T-helper 1 cell treated with Interleukin-12 subunit alpha and Interleukin-12 subunit beta and Interleukin-4 antibody, amounts not matched to agents 30 μg/mL and 1 μg/mL, for 36 hours (primary cell): ENCODE data around the gene PHYKPL.
"Not testable (repeated sequence)": the region's sequence is repeated elsewhere in the genome, so short reads cannot be mapped to it uniquely, and the experiment has no call there.

ENCODE experiments used
- H3K27ac Mint-ChIP-seq: one replicate; pipeline ENCODE4 v1.8.0; 2021; ENCODE audit warnings: mild to moderate bottlenecking, mixed read lengths
- H3K27me3 Mint-ChIP-seq: one replicate; pipeline ENCODE4 v1.8.0; 2021; ENCODE audit warnings: low read depth, mixed read lengths
- H3K36me3 Mint-ChIP-seq: one replicate; pipeline ENCODE4 v1.8.0; 2021; ENCODE audit warnings: low read depth, mixed read lengths
- H3K4me1 Mint-ChIP-seq: one replicate; pipeline ENCODE4 v1.8.0; 2021; ENCODE audit warnings: low read depth, mixed read lengths
- H3K4me3 Mint-ChIP-seq: one replicate; pipeline ENCODE4 v1.8.0; 2021; ENCODE audit warnings: mild to moderate bottlenecking, moderate library complexity, mixed read lengths
- H3K9me3 Mint-ChIP-seq: one replicate; pipeline ENCODE4 v1.8.0; 2021; ENCODE audit warnings: mixed read lengths

The PHYKPL gene

GRCh38 chr5:178205749-178206047, 26.9 kb downstream of the PHYKPL start:
- no peaks in the 10 kb centered on the region for H3K9me3 Mint-ChIP-seq
- peaks cover 19% of the 10 kb centered on the region for H3K4me1 Mint-ChIP-seq
- peaks cover 47% of the 10 kb centered on the region for H3K36me3 Mint-ChIP-seq
- H3K4me3 Mint-ChIP-seq = peak overlapping the region; percentile 85
- no peaks in the 10 kb centered on the region for H3K27me3 Mint-ChIP-seq
- peak overlapping the region; percentile 74 for H3K27ac Mint-ChIP-seq

GRCh38 chr5:178204935-178205748, 27.5 kb downstream of the PHYKPL start:
- Mint-ChIP-seq H3K27me3 (no peaks in the 10 kb centered on the region), H3K36me3 (peaks cover 42% of the 10 kb centered on the region), H3K27ac (peak overlapping the region; percentile 74), H3K4me3 (peak overlapping the region; percentile 99), H3K9me3 (no peaks in the 10 kb centered on the region), H3K4me1 (peaks cover 19% of the 10 kb centered on the region)

- H3K9me3 Mint-ChIP-seq = no peaks in the 10 kb centered on the region
- H3K36me3 Mint-ChIP-seq = peaks cover 36% of the 10 kb centered on the region
- peak within 1 kb of the TSS; percentile 99 for H3K27ac Mint-ChIP-seq
- H3K4me1 Mint-ChIP-seq = peaks cover 19% of the 10 kb centered on the region
- no peaks in the 10 kb centered on the region for H3K27me3 Mint-ChIP-seq
- peak within 1 kb of the TSS; percentile 99 for H3K4me3 Mint-ChIP-seq
Observed at GRCh38 chr5:178204182-178204934, 28.2 kb downstream of the PHYKPL start, which contains the start of gene HNRNPAB. Gene HNRNPAB, plus strand, starts transcription at chr5:178204533. Its CDS starts 305 bp downstream, at chr5:178204838.

- Mint-ChIP-seq H3K27me3 (no peaks in the 10 kb centered on the region), H3K4me1 (peaks cover 19% of the 10 kb centered on the region), H3K36me3 (peaks cover 31% of the 10 kb centered on the region), H3K27ac (peak overlapping the region; percentile 99), H3K9me3 (no peaks in the 10 kb centered on the region), H3K4me3 (peak overlapping the region; percentile 99)
Observed at GRCh38 chr5:178203670-178204181, 28.9 kb downstream of the PHYKPL start.

GRCh38 chr5:178202541-178202940, 30.1 kb downstream of the PHYKPL start:
- Mint-ChIP-seq H3K9me3 (no peaks in the 10 kb centered on the region), H3K4me3 (peak overlapping the region; percentile 48), H3K27ac (no peak overlapping the region), H3K27me3 (no peaks in the 10 kb centered on the region), H3K4me1 (peaks cover 12% of the 10 kb centered on the region), H3K36me3 (peaks cover 21% of the 10 kb centered on the region)

GRCh38 chr5:178201927-178202235, 30.7 kb downstream of the PHYKPL start:
- Mint-ChIP-seq H3K9me3 (no peaks in the 10 kb centered on the region), H3K36me3 (peaks cover 14% of the 10 kb centered on the region), H3K4me1 (peaks cover 12% of the 10 kb centered on the region), H3K27me3 (no peaks in the 10 kb centered on the region), H3K4me3 (no peak overlapping the region), H3K27ac (no peak overlapping the region)

- Mint-ChIP-seq H3K9me3 (no peaks in the 10 kb centered on the region), H3K4me3 (no peak overlapping the region), H3K4me1 (peaks cover 9% of the 10 kb centered on the region), H3K27ac (no peak overlapping the region), H3K27me3 (no peaks in the 10 kb centered on the region), H3K36me3 (peaks cover 11% of the 10 kb centered on the region)
Observed at GRCh38 chr5:178201221-178201926, 31.2 kb downstream of the PHYKPL start.

- Mint-ChIP-seq H3K27me3 (peaks cover 4% of the 10 kb centered on the region), H3K27ac (no peak overlapping the region), H3K36me3 (peaks cover 3% of the 10 kb centered on the region), H3K4me1 (peaks cover 2% of the 10 kb centered on the region), H3K4me3 (no peak overlapping the region), H3K9me3 (no peaks in the 10 kb centered on the region)
Observed at GRCh38 chr5:178199581-178200434, 32.8 kb downstream of the PHYKPL start.

- Mint-ChIP-seq H3K9me3 (no peaks in the 10 kb centered on the region), H3K36me3 (no peaks in the 10 kb centered on the region), H3K27ac (no peak overlapping the region), H3K27me3 (peaks cover 14% of the 10 kb centered on the region), H3K4me1 (peaks cover 7% of the 10 kb centered on the region), H3K4me3 (no peak overlapping the region)
Observed at GRCh38 chr5:178198706-178199105, 33.9 kb downstream of the PHYKPL start.

GRCh38 chr5:178198151-178198550, 34.5 kb downstream of the PHYKPL start:
- H3K36me3 Mint-ChIP-seq, H3K4me3 Mint-ChIP-seq, H3K9me3 Mint-ChIP-seq, H3K27ac Mint-ChIP-seq: not testable (repeated sequence)
- Mint-ChIP-seq H3K4me1 (peaks cover 10% of the 10 kb centered on the region), H3K27me3 (peaks cover 19% of the 10 kb centered on the region)

GRCh38 chr5:178196986-178197385, 35.6 kb downstream of the PHYKPL start:
- Mint-ChIP-seq H3K27me3 (peaks cover 28% of the 10 kb centered on the region), H3K9me3 (no peaks in the 10 kb centered on the region), H3K36me3 (no peaks in the 10 kb centered on the region), H3K4me1 (peaks cover 14% of the 10 kb centered on the region), H3K4me3 (no peak overlapping the region), H3K27ac (no peak overlapping the region)

- H3K27ac Mint-ChIP-seq = no peak overlapping the region
- H3K36me3 Mint-ChIP-seq = no peaks in the 10 kb centered on the region
- H3K9me3 Mint-ChIP-seq = no peaks in the 10 kb centered on the region
- peaks cover 14% of the 10 kb centered on the region for H3K4me1 Mint-ChIP-seq
- peaks cover 29% of the 10 kb centered on the region for H3K27me3 Mint-ChIP-seq
- H3K4me3 Mint-ChIP-seq = no peak overlapping the region
Observed at GRCh38 chr5:178196281-178196812, 36.3 kb downstream of the PHYKPL start.

GRCh38 chr5:178194026-178194425, 38.6 kb downstream of the PHYKPL start:
- H3K4me3 Mint-ChIP-seq = no peak overlapping the region
- no peaks in the 10 kb centered on the region for H3K36me3 Mint-ChIP-seq
- no peaks in the 10 kb centered on the region for H3K9me3 Mint-ChIP-seq
- peaks cover 36% of the 10 kb centered on the region for H3K27me3 Mint-ChIP-seq
- H3K27ac Mint-ChIP-seq = no peak overlapping the region
- H3K4me1 Mint-ChIP-seq = peaks cover 14% of the 10 kb centered on the region
